ENCODE data around the gene SH3TC1.

Gene SH3TC1

GRCh38 chr4:8289956-8290700, 91.0 kb downstream of the SH3TC1 start:
- no peak for DNase-seq (ENCODE audit: low read depth)

GRCh38 chr4:8290701-8290970, 91.5 kb downstream of the SH3TC1 start:
- no peak for DNase-seq (ENCODE audit: low read depth)
